IMR-90 (cell line): ENCODE data around the gene AGFG1. TPM values are rescaled to one million over a fixed set of nuclear protein-coding genes. Genes with fewer than 3 reads are reported as not detected.

Source experiments
- ATAC-seq: fragments of 200-7000 bp; cut with Tn5 transposase; 2 replicates; pipeline ENCODE4 v1.9.1; 2020; ENCODE audit warnings: low read depth, mild to moderate bottlenecking, moderate library complexity
- BruUV-seq: library from RNA; stranded (reverse); fragments of 400-500 nt; replicated peaks from 2 replicates; lab custom pipeline; 2021; lab: Mats Ljungman, UMichigan
- CTCF ChIA-PET: fragments of 300-600 bp; formaldehyde crosslinking; extraction: SDS; loops from one replicate; lab custom pipeline; 2021; ENCODE audit warnings: antibody characterized with exemption; lab: Yijun Ruan, JAX
- POLR2A ChIA-PET: fragments of 300-600 bp; sonication (Branson Sonifier 250); formaldehyde crosslinking; loops from one replicate; lab custom pipeline; 2022; ENCODE audit warnings: antibody characterized with exemption; ENCODE audit not compliant: unreplicated experiment; lab: Charles Lee
- DNase-seq: peaks from one replicate; pipeline ENCODE4 v3.0.0; 2013
- H2AFZ ChIP-seq: replicated peaks from 2 replicates; pipeline ENCODE3; 2013; ENCODE audit warnings: low read length, mild to moderate bottlenecking; ENCODE audit not compliant: poor library complexity
- H2AK5ac ChIP-seq: 2 replicates; pipeline ENCODE4 v1.6.1; 2013; ENCODE audit warnings: low read depth, low read length, inconsistent platforms
- H2AK9ac ChIP-seq: replicated peaks from 2 replicates; pipeline ENCODE3; 2013; ENCODE audit warnings: mild to moderate bottlenecking, low read depth, low read length, moderate library complexity; ENCODE audit not compliant: poor library complexity
- H2BK120ac ChIP-seq: 2 replicates; pipeline ENCODE4 v1.6.1; 2013; ENCODE audit warnings: low read depth, low read length, inconsistent platforms
- H2BK15ac ChIP-seq: 3 replicates; pipeline ENCODE4 v1.6.1; 2013; ENCODE audit warnings: low read depth, low read length, inconsistent platforms
- H2BK20ac ChIP-seq: 2 replicates; pipeline ENCODE4 v1.6.1; 2013; ENCODE audit warnings: low read depth, mild to moderate bottlenecking, inconsistent platforms, low read length, moderate library complexity
- H2BK5ac ChIP-seq: 2 replicates; pipeline ENCODE4 v1.6.1; 2013; ENCODE audit warnings: mild to moderate bottlenecking, low read depth, low read length, inconsistent platforms; ENCODE audit not compliant: poor library complexity, severe bottlenecking
- H3K14ac ChIP-seq: replicated peaks from 2 replicates; pipeline ENCODE4 v1.6.1; 2013; ENCODE audit warnings: low read depth, low read length, inconsistent platforms
- H3K18ac ChIP-seq: 2 replicates; pipeline ENCODE4 v1.6.1; 2013; ENCODE audit warnings: low read depth, low read length, control low read depth
- H3K23ac ChIP-seq: 2 replicates; pipeline ENCODE4 v1.6.1; 2013; ENCODE audit warnings: low read depth, low read length, inconsistent platforms
- H3K27ac ChIP-seq: 2 replicates; pipeline ENCODE4 v1.5.1; 2013; ENCODE audit warnings: mild to moderate bottlenecking, control low read depth, low read length; ENCODE audit not compliant: insufficient read depth
- H3K27me3 ChIP-seq: 2 replicates; pipeline ENCODE4 v1.6.1; 2013; ENCODE audit warnings: low read length; ENCODE audit not compliant: control insufficient read depth, insufficient read depth
- H3K36me3 ChIP-seq: 2 replicates; pipeline ENCODE4 v1.6.1; 2013; ENCODE audit warnings: low read length, mixed read lengths; ENCODE audit not compliant: control insufficient read depth, insufficient read depth
- H3K4ac ChIP-seq: 2 replicates; pipeline ENCODE4 v1.6.1; 2013; ENCODE audit warnings: low read depth, low read length, inconsistent platforms
- H3K4me1 ChIP-seq: 2 replicates; pipeline ENCODE4 v1.6.1; 2013; ENCODE audit warnings: low read length, mixed read lengths; ENCODE audit not compliant: control insufficient read depth, insufficient read depth
- H3K4me2 ChIP-seq: 2 replicates; pipeline ENCODE4 v1.6.1; 2013; ENCODE audit warnings: low read depth, mild to moderate bottlenecking, control low read depth, low read length, moderate library complexity
- H3K4me3 ChIP-seq: 2 replicates; pipeline ENCODE4 v1.5.1; 2013; ENCODE audit warnings: low read depth, mild to moderate bottlenecking, control low read depth, low read length, moderate library complexity; ENCODE audit not compliant: insufficient read depth
- H3K56ac ChIP-seq: 2 replicates; pipeline ENCODE4 v1.6.1; 2013; ENCODE audit warnings: low read length, inconsistent platforms; ENCODE audit not compliant: insufficient read depth; ENCODE audit errors: extremely low read depth
- H3K79me1 ChIP-seq, 2 experiments: 2 replicates each; pipeline ENCODE4 v1.6.1; 2013; ENCODE audit warnings: low read length in 2 of 2, inconsistent platforms in 1 of 2, low read depth in 1 of 2
- H3K9ac ChIP-seq: 2 replicates; pipeline ENCODE4 v1.6.1; 2013; ENCODE audit warnings: low read depth, low read length, control low read depth
- H3K9me1 ChIP-seq: 2 replicates; pipeline ENCODE4 v1.6.1; 2013; ENCODE audit warnings: low read length, inconsistent platforms; ENCODE audit not compliant: insufficient read depth
- H3K9me3 ChIP-seq: 2 replicates; pipeline ENCODE4 v1.6.1; 2013; ENCODE audit warnings: low read length; ENCODE audit not compliant: control insufficient read depth, insufficient read depth
- H4K20me1 ChIP-seq: 2 replicates; pipeline ENCODE4 v1.6.1; 2013; ENCODE audit warnings: low read length, inconsistent platforms; ENCODE audit not compliant: insufficient read depth
- H4K5ac ChIP-seq: 2 replicates; pipeline ENCODE4 v1.6.1; 2013; ENCODE audit warnings: mild to moderate bottlenecking, low read depth, low read length, control low read depth
- H4K8ac ChIP-seq, 2 experiments: 2 replicates each; pipeline ENCODE4 v1.6.1; 2013; ENCODE audit warnings: low read depth in 2 of 2, low read length in 2 of 2, control low read depth in 1 of 2, inconsistent platforms in 1 of 2
- H4K91ac ChIP-seq: 2 replicates; pipeline ENCODE4 v1.6.1; 2013; ENCODE audit warnings: low read depth, low read length, inconsistent platforms; ENCODE audit not compliant: insufficient read depth
- BHLHE40 ChIP-seq: fragments of 150-350 bp; IDR thresholded peaks from 2 replicates; pipeline ENCODE4 v1.6.1; 2016; ENCODE audit warnings: mild to moderate bottlenecking, low read depth, low read length
- CHD1 ChIP-seq: IDR thresholded peaks from 2 replicates; pipeline ENCODE4 v1.6.1; 2012; ENCODE audit warnings: low read depth, low read length, improper control_type of control experiment
- NFE2L2 ChIP-seq: fragments of 150-350 bp; IDR thresholded peaks from 2 replicates; pipeline ENCODE4 v1.6.1; 2016; ENCODE audit warnings: low read depth, mild to moderate bottlenecking, low read length
- RAD21 ChIP-seq: IDR thresholded peaks from 2 replicates; pipeline ENCODE4 v1.6.1; 2012; ENCODE audit warnings: low read length, improper control_type of control experiment
- RCOR1 ChIP-seq: IDR thresholded peaks from 2 replicates; pipeline ENCODE4 v1.6.1; 2012; ENCODE audit warnings: mild to moderate bottlenecking, low read length, improper control_type of control experiment; ENCODE audit not compliant: insufficient replicate concordance
- RFX5 ChIP-seq: IDR thresholded peaks from 2 replicates; pipeline ENCODE4 v1.8.0; 2012; ENCODE audit warnings: low read depth, mild to moderate bottlenecking, low read length, moderate library complexity
- WGBS, 2 experiments: methylation state at CpG; one replicate each; pipeline versions ENCODE4 v1.1.5 to v1.1.7; 2013; ENCODE audit warnings: missing lambda C conversion rate in 2 of 2; ENCODE audit not compliant: insufficient read length in 1 of 2; ENCODE audit errors: extremely low coverage in 2 of 2; 5-methylcytosine and 5-hydroxymethylcytosine counted together
- dilution Hi-C: fragments of 300-500 bp; cut with HindIII; formaldehyde crosslinking; loops from one replicate; pipeline ENCODE4 v1.14.3; 2018; ENCODE audit warnings: low sequenced_read_pairs; ENCODE audit not compliant: unreplicated experiment
- in situ Hi-C: fragments of 300-500 bp; cut with MboI; formaldehyde crosslinking; loops from 3 replicates; pipeline ENCODE4 v1.14.3; 2019; ENCODE audit warnings: low sequenced_read_pairs, inconsistent platforms, mixed read lengths
- intact Hi-C: fragments of 100-400 bp; cut with micrococcal nuclease; formaldehyde crosslinking; loops from 2 replicates; pipeline ENCODE4 v1.10.0; 2022
- polyA plus RNA-seq, 3 experiments: library from polyadenylated mRNA; depleted of rRNA; stranded (reverse); fragments of >200 nt; gene quantifications; 2 replicates each; pipeline ENCODE4 v1.2.3, GENCODE V29; 2012; ENCODE audit warnings: low replicate concordance in 1 of 3
- total RNA-seq: library from RNA; depleted of rRNA; stranded (reverse); fragments of >200 nt; gene quantifications from 2 replicates; pipeline ENCODE4 v1.2.3, GENCODE V29; 2012
- TF ChIP-seq, protein P1 (sequence below): fragments of 150-350 bp; IDR thresholded peaks from 2 replicates; pipeline ENCODE4 v1.6.1; 2016; ENCODE audit warnings: low read depth, mild to moderate bottlenecking, low read length, moderate library complexity, borderline replicate concordance
- TF ChIP-seq, protein P2 (sequence below): conservative IDR thresholded peaks from 2 replicates; pipeline ENCODE4 v1.5.1; 2012; ENCODE audit warnings: mild to moderate bottlenecking, low read depth, low read length, improper control_type of control experiment

The AGFG1 gene
- total and polyA plus RNA-seq, 2 of the 4 experiments (the other 2 are of a cell fraction), result 58.4 to 126 TPM

DNA sequence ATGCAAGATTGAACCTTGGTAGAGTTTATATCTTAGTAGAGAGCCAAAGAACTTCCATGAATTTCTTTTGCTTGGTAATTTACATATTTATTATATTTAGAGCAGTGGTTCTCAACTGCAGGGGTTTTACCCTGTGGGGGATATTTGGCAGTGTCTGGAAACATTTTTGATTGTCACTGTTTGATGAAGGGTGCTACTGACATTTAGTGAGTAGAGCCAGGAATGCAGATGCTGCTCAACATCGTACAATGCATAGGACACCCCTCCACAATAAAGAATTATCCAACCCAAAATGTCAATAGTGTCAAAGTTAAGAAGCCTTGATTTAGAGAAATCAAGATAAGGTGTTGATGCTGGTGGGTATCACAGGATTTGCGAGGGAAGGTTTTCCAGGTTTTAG is 14.7 kb downstream of the AGFG1 start:
- CTCF ChIA-PET, result no interaction called here
- no peak overlapping the region for H3K4me3 ChIP-seq
- H2AK9ac ChIP-seq, result no peak overlapping the region
- intact Hi-C loops (loop anchor here (1.0 kb wide), 1 partner anchor 10 kb away; no protein-coding TSS in a partner anchor), dilution Hi-C loops (no loop called here), in situ Hi-C loops (no loop called here)
- no peaks in the 10 kb centered on the region for H3K9me3 ChIP-seq
- H2BK20ac ChIP-seq, result no peak overlapping the region
- no peak for TF ChIP-seq CHD1
- TF ChIP-seq, protein P1, sequence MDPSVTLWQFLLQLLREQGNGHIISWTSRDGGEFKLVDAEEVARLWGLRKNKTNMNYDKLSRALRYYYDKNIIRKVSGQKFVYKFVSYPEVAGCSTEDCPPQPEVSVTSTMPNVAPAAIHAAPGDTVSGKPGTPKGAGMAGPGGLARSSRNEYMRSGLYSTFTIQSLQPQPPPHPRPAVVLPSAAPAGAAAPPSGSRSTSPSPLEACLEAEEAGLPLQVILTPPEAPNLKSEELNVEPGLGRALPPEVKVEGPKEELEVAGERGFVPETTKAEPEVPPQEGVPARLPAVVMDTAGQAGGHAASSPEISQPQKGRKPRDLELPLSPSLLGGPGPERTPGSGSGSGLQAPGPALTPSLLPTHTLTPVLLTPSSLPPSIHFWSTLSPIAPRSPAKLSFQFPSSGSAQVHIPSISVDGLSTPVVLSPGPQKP, result no peak
- TF ChIP-seq, protein P2, sequence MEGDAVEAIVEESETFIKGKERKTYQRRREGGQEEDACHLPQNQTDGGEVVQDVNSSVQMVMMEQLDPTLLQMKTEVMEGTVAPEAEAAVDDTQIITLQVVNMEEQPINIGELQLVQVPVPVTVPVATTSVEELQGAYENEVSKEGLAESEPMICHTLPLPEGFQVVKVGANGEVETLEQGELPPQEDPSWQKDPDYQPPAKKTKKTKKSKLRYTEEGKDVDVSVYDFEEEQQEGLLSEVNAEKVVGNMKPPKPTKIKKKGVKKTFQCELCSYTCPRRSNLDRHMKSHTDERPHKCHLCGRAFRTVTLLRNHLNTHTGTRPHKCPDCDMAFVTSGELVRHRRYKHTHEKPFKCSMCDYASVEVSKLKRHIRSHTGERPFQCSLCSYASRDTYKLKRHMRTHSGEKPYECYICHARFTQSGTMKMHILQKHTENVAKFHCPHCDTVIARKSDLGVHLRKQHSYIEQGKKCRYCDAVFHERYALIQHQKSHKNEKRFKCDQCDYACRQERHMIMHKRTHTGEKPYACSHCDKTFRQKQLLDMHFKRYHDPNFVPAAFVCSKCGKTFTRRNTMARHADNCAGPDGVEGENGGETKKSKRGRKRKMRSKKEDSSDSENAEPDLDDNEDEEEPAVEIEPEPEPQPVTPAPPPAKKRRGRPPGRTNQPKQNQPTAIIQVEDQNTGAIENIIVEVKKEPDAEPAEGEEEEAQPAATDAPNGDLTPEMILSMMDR, result no peak
- no peak for TF ChIP-seq RAD21
- no peak for TF ChIP-seq NFE2L2
- no peak for TF ChIP-seq RCOR1
- no peak for TF ChIP-seq BHLHE40
- TF ChIP-seq RFX5, result no peak
- no peak overlapping the region for H3K4ac ChIP-seq
- no peak overlapping the region for H4K91ac ChIP-seq
- ATAC-seq (no peak), DNase-seq (no peak)
- no peaks in the 10 kb centered on the region for H3K36me3 ChIP-seq
- no TSS peak for BruUV-seq
- H3K23ac ChIP-seq, result no peak overlapping the region
- no peak overlapping the region for H2AFZ ChIP-seq
- no peak overlapping the region for H2AK5ac ChIP-seq
- peaks cover 70% of the 10 kb centered on the region for H4K20me1 ChIP-seq
- H3K27me3 ChIP-seq, result no peaks in the 10 kb centered on the region
- POLR2A ChIA-PET, result no interaction called here
- H3K4me2 ChIP-seq, result no peak overlapping the region
- no peak overlapping the region for H4K5ac ChIP-seq
- no peak overlapping the region for H2BK120ac ChIP-seq
- no peak overlapping the region for H2BK5ac ChIP-seq
- H3K56ac ChIP-seq, result no peak overlapping the region
- no peaks in the 10 kb centered on the region for H3K9me1 ChIP-seq
- no peak overlapping the region for H3K27ac ChIP-seq
- H3K9ac ChIP-seq, result no peak overlapping the region
- peaks cover 0 to 21% of the 10 kb centered on the region in 2 experiments; a peak in 3 of 4 replicates for H3K79me1 ChIP-seq
- no peak overlapping the region for H2BK15ac ChIP-seq
- H3K14ac ChIP-seq, result no peak overlapping the region
- H3K4me1 ChIP-seq, result peaks cover 2% of the 10 kb centered on the region
- H3K18ac ChIP-seq, result no peak overlapping the region
- no CpG with 5 or more reads among the region's 2 CpGs for WGBS, 2 experiments
- no peak overlapping the region for H4K8ac ChIP-seq
